Choroid plexus epithelial cell (primary cell): ENCODE measurements around the gene CALY.

Experiments used
- DNase-seq: peaks from one replicate; pipeline ENCODE4 v3.0.0-alpha.2; 2010; ENCODE audit warnings: low read depth
- H3K4me3 ChIP-seq: 2 replicates; pipeline ENCODE4 v1.5.1; 2011; ENCODE audit warnings: low read depth, mild to moderate bottlenecking, control low read depth, low read length, moderate library complexity
- TF ChIP-seq, protein P1 (sequence below): conservative IDR thresholded peaks from 2 replicates; pipeline ENCODE4 v1.5.1; 2011; ENCODE audit warnings: low read depth, mild to moderate bottlenecking, control low read depth, inconsistent platforms, low read length, moderate library complexity

Gene CALY

DNA sequence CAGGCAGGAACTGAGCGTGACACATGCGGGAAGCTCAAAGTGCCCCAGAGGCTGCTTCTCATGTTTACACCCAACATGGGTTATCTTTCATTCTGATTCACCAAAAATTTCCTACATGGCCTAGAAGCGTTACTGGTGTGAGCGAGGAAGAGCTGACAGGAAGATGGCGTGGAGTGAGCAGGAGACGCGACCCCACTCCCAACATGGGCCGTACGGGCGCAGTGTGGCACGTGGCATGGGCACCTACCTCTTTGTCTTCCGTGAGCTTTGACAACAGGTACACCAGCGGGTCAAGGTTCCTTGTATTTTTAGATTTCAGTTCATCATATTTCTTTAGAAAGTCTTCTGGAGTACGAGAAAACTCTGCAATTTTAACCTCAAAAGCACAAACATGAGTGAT lies 37.0 kb downstream of the CALY start:
- DNase-seq: no peak
- H3K4me3 ChIP-seq: no peak overlapping the region

DNA sequence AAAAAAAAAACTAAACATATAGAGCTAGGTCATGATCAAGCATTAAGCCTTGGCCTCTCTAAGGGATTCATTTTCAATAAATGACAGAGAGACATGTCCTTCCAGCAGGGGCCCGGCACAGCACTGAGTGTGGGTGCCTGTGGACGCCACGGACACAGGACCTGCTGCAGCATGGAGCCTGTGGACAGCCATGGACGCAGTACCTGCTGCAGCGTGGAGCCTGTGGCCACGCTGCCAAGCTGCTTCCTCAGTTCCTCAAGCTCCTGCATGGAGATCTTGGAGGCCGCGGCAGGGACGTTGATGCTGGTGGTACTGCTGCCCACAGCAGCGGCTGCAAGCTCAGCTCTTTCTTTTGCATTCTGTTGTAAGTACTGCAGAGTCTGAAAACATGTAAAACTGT lies 37.5 kb downstream of the CALY start:
- no peak for DNase-seq
- H3K4me3 ChIP-seq: no peak overlapping the region
- TF ChIP-seq, protein P1, sequence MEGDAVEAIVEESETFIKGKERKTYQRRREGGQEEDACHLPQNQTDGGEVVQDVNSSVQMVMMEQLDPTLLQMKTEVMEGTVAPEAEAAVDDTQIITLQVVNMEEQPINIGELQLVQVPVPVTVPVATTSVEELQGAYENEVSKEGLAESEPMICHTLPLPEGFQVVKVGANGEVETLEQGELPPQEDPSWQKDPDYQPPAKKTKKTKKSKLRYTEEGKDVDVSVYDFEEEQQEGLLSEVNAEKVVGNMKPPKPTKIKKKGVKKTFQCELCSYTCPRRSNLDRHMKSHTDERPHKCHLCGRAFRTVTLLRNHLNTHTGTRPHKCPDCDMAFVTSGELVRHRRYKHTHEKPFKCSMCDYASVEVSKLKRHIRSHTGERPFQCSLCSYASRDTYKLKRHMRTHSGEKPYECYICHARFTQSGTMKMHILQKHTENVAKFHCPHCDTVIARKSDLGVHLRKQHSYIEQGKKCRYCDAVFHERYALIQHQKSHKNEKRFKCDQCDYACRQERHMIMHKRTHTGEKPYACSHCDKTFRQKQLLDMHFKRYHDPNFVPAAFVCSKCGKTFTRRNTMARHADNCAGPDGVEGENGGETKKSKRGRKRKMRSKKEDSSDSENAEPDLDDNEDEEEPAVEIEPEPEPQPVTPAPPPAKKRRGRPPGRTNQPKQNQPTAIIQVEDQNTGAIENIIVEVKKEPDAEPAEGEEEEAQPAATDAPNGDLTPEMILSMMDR: no peak

More for the DNA sequence above, 37.0 kb downstream of the CALY start:
- TF ChIP-seq, protein P1: no peak

DNA sequence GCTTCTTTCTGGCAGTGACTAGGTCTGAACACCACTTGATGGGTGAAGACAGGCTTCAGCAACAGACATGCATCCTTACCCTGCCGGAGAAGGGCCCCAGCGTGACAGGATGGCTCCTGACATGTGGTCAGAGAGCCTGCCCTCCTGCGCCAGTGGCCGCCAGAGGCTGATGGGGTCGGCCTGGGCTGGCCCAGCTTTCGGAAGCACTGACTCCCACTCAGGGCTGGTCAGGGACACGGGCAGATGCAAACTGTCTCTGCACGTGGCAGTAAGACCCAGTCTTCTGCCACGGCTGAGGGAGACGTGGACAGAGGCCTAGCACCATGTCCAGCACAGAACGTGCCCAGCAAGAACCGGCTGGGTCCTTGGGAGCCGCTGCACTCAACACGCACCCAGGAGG lies 38.2 kb downstream of the CALY start:
- DNase-seq: no peak
- H3K4me3 ChIP-seq: no peak overlapping the region
- TF ChIP-seq, protein P1: no peak

DNA sequence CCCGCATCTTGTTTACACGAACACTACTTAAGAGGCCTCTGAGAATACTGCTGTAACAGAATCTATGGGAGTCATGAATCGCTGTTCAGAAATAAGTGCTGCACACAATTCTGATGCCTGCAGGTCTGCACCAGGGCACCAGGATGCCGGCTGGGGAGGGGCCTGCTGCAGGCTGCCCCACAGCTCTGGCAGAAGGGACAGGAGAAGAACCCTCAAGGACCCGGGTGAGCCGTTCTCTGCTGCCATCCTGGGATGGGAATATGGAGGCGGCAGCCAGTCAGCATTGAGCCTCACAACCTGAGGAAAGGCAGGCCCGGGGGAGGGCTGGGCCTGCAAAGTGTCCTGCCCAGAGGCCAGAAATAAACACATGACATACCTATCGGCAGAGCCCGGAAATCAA lies 39.2 kb downstream of the CALY start:
- TF ChIP-seq, protein P1: no peak
- no peak overlapping the region for H3K4me3 ChIP-seq
- DNase-seq: no peak

DNA sequence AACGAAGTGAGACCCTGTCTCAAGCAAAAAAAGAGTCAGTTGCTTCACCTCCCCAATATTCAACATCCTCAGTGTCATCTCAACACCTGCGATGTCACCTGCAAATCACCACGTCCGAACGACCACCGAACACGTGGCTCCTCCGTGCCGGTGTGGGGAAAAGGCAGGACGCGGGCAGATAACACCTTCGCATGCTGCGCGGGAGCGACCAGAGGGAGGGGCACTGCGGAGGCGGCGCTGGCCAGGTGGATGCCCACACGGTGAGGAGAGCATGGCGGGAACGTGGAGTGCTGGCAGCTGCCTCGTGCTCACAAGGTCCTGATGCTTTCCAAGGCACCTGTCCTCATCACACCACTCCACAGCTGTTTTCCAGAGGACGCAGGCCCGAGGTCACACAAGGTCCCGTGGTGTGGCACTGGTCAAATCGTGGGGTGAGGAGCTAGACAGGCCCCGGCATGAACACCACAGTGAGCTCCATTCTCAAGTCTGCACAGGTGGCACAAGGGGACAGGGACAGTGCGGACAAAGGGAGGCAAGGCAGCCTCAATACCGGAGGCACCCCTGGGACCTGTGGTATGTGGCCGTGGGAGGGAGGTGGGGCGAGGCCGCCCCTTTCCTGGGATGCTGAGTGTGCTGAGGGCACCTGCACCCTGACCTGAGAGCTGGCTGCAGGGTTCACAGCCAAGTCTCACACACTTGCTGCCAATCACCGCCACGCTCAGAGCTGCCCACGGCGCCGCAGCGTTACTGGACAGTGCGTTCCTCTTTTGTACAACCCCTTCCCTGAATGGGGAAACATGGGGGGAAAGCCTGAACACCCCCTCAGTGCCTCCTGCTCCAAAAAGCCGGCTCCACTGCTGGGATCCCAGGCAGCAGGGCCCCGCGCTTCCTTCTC lies 41.0 kb downstream of the CALY start:
- no peak overlapping the region for H3K4me3 ChIP-seq
- TF ChIP-seq, protein P1: no peak
- DNase-seq: no peak

DNA sequence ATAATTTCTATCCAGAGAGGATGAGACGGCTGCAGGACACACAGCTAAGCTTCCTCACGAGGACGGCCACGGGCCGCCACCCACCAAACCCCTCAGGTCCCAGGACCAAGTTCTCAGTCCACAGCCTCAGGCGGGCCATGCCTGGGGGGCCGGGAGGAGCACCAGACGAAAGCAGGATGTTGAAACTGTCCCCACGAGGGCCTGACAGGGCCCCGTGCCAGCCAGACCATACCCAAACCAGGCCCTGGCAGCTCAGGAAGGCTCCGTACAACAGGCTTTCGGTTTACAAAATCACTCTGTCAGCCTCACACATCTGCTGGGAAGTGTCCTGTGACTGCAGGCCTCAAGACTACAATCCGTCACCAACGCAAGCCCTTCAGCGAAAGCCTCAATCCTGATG lies 42.5 kb downstream of the CALY start:
- DNase-seq: no peak
- TF ChIP-seq, protein P1: no peak
- no peak overlapping the region for H3K4me3 ChIP-seq

DNA sequence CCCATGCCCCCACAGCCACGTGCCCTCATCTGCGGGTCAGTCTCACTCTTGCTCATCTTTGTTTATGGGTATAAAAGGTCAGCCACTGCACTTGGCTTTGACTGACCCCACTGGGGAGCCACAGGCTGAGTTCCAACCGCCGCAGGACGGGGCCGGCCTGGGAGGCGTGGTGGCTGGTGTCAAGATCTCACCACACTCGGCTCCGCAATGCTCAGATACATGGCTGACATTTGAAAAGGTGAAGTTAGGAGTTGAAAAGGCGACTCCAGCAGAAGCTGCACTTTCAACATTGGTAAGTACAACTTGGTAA lies 42.9 kb downstream of the CALY start:
- no peak for DNase-seq
- TF ChIP-seq, protein P1: no peak
- H3K4me3 ChIP-seq: no peak overlapping the region
